Mononuclear cell (primary cell): ENCODE measurements around the gene SLIT1. TPM values are rescaled to one million over a fixed set of nuclear protein-coding genes. Genes with fewer than 3 reads are reported as not detected.
"Not testable (repeated sequence)": the region's sequence is repeated elsewhere in the genome, so short reads cannot be mapped to it uniquely, and the experiment has no call there.

Source experiments
- H3K27me3 ChIP-seq: 2 replicates; pipeline ENCODE4 v1.6.0; 2011; ENCODE audit warnings: low read length, control low read depth; ENCODE audit not compliant: insufficient read depth
- H3K4me1 ChIP-seq: 2 replicates; pipeline ENCODE4 v1.5.1; 2011; ENCODE audit warnings: mild to moderate bottlenecking, low read length, control low read depth; ENCODE audit not compliant: insufficient read depth
- H3K4me3 ChIP-seq: 2 replicates; pipeline ENCODE4 v1.5.1; 2011; ENCODE audit warnings: mild to moderate bottlenecking, low read length, moderate library complexity
- H3K9me3 ChIP-seq: 2 replicates; pipeline ENCODE4 v1.5.1; 2011; ENCODE audit warnings: low read depth, mild to moderate bottlenecking, control low read depth, low read length
- total RNA-seq: library from RNA; depleted of rRNA; stranded (reverse); fragments of >200 nt; gene quantifications from one replicate; pipeline ENCODE4 v1.2.3, GENCODE V29; 2012

SLIT1 gene
- total RNA-seq, 1 donor = 0.10 TPM

- Histone ChIP-seq H3K27me3 (no peaks in the 10 kb centered on the region), H3K4me3 (no peak overlapping the region), H3K9me3 (no peaks in the 10 kb centered on the region), H3K4me1 (no peaks in the 10 kb centered on the region)
These were observed 102.4 kb downstream of the SLIT1 start for GRCh38 chr10:97083228-97083829.

- H3K27me3 ChIP-seq = not testable (repeated sequence)
These were observed 103.2 kb downstream of the SLIT1 start for GRCh38 chr10:97082575-97082974.

DNA sequence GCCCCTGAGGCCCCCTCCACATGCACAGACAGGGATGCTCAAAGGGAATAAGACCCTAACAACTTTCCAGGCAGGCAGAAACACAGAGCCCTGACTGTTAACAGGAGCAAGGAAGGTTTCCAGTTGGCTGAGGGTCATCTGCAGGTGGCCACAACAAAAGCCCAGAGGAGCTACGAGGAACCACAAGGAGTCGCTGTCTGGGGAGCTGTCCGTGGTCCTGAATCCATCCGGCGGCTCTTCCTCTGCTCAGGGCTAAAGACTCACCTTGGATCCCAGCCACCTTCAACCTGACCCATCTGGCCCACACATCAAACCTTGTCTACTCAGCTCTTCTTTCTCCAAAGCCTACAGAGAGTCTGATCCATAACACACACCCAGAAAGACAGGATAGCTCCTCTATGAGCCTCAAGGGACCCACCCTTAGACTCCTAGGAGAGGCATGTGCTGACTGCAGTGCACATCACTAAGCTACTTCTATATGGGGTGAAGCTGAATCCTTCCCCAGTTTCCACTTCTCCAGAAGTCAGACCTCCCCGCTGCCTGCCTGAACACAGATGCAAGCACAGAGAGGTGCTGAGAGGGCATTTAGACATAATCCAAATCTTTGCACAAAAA is 104.0 kb downstream of the SLIT1 start:
- Histone ChIP-seq H3K4me1 (no peaks in the 10 kb centered on the region), H3K9me3 (no peaks in the 10 kb centered on the region), H3K27me3 (no peaks in the 10 kb centered on the region), H3K4me3 (no peak overlapping the region)

More at GRCh38 chr10:97082575-97082974, 103.2 kb downstream of the SLIT1 start:
- not testable (repeated sequence) for H3K4me1 ChIP-seq, H3K4me3 ChIP-seq, H3K9me3 ChIP-seq

DNA sequence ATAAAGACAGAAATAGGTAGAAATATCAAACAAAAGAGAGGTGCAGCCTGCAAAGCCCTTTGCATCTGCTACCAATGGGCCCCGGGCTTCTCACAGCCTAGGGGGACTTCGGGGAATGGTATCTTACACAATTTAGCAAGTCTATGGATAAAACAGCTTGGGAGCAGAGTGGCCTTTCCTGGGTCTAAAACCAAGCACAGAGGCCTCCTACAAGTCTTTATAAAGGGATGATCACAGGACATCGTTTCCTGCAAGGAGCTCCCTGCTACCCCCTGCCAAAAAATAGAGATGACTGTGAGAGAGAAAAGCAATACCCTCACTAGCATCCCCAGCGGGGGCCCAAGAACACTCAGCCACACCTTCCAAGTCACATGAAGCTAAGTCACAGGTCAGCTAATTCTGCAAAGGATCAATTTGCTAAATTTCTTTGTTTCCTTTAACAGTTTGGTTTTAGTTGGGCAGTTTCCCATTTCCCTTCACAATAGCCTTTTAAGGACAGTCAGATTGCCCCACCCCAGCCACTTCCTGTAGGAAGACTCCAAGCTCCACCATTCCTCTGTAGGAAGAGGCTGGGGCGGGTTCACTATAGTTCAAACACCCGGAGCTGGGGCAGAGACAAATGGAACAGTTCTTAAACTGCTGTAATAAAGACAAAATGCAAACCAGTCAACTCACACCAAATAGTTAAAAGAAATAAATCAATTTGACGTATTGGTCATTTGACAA is 105.5 kb downstream of the SLIT1 start:
- no peaks in the 10 kb centered on the region for H3K9me3 ChIP-seq
- no peaks in the 10 kb centered on the region for H3K4me1 ChIP-seq
- no peaks in the 10 kb centered on the region for H3K27me3 ChIP-seq
- no peak overlapping the region for H3K4me3 ChIP-seq

GRCh38 chr10:97079448-97079847 is 106.3 kb downstream of the SLIT1 start:
- H3K4me1 ChIP-seq = no peaks in the 10 kb centered on the region
- no peak overlapping the region for H3K4me3 ChIP-seq
- H3K9me3 ChIP-seq = no peaks in the 10 kb centered on the region
- H3K27me3 ChIP-seq = no peaks in the 10 kb centered on the region

GRCh38 chr10:97078938-97079445 is 106.8 kb downstream of the SLIT1 start:
- Histone ChIP-seq H3K9me3 (no peaks in the 10 kb centered on the region), H3K27me3 (no peaks in the 10 kb centered on the region), H3K4me3 (no peak overlapping the region), H3K4me1 (no peaks in the 10 kb centered on the region)

GRCh38 chr10:97078261-97078937 is 107.4 kb downstream of the SLIT1 start:
- Histone ChIP-seq H3K4me3 (no peak overlapping the region), H3K27me3 (no peaks in the 10 kb centered on the region), H3K9me3 (no peaks in the 10 kb centered on the region), H3K4me1 (no peaks in the 10 kb centered on the region)

GRCh38 chr10:97076781-97077180 is 109.0 kb downstream of the SLIT1 start:
- Histone ChIP-seq H3K4me1 (no peaks in the 10 kb centered on the region), H3K27me3 (no peaks in the 10 kb centered on the region), H3K4me3 (no peak overlapping the region)

DNA sequence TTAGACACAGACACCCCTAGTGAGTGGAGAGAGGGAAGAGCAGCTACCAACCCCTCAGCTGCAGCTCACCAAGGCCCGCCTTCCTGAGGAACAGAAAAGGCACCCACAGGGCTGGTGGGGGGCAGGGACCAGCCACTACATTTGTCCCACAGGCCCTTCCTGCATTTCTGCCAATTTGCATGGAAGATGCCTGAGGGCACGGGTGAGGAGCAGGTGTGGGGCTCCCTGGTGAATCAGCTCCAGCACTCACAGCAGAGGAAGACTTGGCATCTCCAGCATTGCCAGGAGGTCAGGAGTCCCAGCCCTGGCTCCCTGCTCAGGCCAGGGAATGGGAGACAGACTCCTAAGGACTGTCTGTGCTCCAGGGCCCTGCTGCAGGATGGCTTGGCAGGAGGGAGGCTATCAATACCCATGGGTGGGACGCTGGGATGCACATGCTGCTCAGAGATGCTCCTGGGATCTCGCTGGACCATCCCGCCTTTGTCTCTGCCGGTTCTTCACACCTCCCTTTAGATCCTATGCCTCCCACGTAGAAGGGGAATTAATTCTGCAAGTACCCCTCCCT is 109.7 kb downstream of the SLIT1 start:
- Histone ChIP-seq H3K4me3 (no peak overlapping the region), H3K27me3 (no peaks in the 10 kb centered on the region), H3K4me1 (no peaks in the 10 kb centered on the region), H3K9me3 (no peaks in the 10 kb centered on the region)

More at GRCh38 chr10:97076781-97077180, 109.0 kb downstream of the SLIT1 start:
- no peaks in the 10 kb centered on the region for H3K9me3 ChIP-seq

GRCh38 chr10:97075421-97075820 is 110.3 kb downstream of the SLIT1 start:
- H3K4me3 ChIP-seq = no peak overlapping the region
- no peaks in the 10 kb centered on the region for H3K4me1 ChIP-seq
- no peaks in the 10 kb centered on the region for H3K27me3 ChIP-seq
- H3K9me3 ChIP-seq = no peaks in the 10 kb centered on the region

DNA sequence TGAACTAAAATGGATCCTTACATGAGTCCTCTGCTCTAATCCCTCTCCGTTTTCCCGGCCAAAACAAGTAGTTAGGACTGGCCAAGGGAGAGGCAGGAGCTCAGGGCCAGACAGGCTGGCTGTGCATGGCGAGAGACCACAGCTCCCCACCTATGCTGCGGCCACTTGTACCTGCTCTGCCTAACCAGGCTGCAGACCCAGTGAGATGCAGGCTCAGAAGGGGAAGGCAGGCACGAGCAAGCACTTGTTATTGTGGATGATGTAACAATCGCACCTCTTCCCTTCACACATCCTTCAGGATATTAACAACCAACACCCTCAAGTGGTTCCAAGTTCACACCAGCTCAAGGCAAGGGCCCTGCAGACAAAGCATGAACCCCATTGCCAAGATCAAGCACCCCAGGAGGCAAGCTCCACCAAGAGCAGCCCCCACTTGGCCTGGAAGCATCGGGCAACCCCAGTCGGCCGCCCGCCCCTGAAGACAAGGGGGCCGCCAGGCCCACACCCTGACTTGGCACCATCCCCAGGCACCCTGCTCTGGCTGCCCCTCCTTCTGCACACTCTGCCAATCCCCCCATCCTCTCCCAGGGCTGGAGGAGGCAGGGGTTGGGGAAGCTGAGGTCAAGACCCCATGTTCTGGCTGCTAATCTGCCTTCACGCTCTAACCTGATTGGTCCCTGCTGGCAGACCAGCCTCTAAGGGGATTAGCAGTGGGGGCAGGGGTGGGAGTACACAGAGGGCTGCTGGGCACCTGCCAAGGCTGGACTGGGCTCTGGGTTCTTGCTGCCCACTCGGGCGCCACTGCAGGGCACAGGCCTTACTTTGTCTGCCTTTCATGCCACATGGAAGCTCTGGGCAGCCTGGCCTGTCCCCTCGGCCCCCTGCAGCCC is 111.3 kb downstream of the SLIT1 start:
- Histone ChIP-seq H3K9me3 (no peaks in the 10 kb centered on the region), H3K4me1 (no peaks in the 10 kb centered on the region), H3K4me3 (no peak overlapping the region), H3K27me3 (no peaks in the 10 kb centered on the region)

- H3K4me1 ChIP-seq = no peaks in the 10 kb centered on the region
- no peak overlapping the region for H3K4me3 ChIP-seq
- no peaks in the 10 kb centered on the region for H3K9me3 ChIP-seq
- H3K27me3 ChIP-seq = no peaks in the 10 kb centered on the region
These were observed 112.7 kb downstream of the SLIT1 start for GRCh38 chr10:97072851-97073665.

DNA sequence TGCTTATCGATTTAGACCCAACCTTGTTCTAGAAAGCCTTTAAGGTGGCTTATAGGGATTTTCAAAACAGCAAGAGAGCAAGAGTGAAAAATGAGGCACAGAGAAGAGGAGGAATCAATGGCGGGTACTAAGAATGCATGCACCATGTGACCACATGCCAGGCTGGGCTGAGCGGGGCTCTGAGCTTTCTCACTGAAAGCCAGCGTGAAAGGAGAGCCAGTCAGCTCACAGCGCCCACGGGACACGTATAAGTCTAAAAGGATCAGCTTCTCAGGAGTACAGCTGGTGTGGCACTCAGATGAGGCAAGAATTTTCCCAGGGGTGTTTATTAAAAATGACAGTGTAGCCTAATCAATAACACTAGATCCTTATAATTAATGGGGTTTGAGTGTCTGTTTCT is 114.3 kb downstream of the SLIT1 start:
- H3K4me3 ChIP-seq = no peak overlapping the region
- H3K9me3 ChIP-seq = no peaks in the 10 kb centered on the region
- no peaks in the 10 kb centered on the region for H3K27me3 ChIP-seq
- H3K4me1 ChIP-seq = no peaks in the 10 kb centered on the region
